HG02970 (cell line): ENCODE measurements around the gene CABLES2.

ENCODE experiments used
- ATAC-seq: cut with Tn5 transposase; IDR thresholded peaks from one replicate; pipeline ENCODE4 v1.9.1; 2021; ENCODE audit warnings: mild to moderate bottlenecking, moderate library complexity, moderate number of reproducible peaks; ENCODE audit not compliant: unreplicated experiment, low FRiP score

The CABLES2 gene

GRCh38 chr20:62392077-62392418 lies 15.0 kb downstream of the CABLES2 start:
- no peak for ATAC-seq

- ATAC-seq, result no peak
Observed at GRCh38 chr20:62391165-62392076, 15.7 kb downstream of the CABLES2 start.

GRCh38 chr20:62390317-62391164 lies 16.5 kb downstream of the CABLES2 start:
- ATAC-seq, result no peak

GRCh38 chr20:62389601-62390087 lies 17.4 kb downstream of the CABLES2 start:
- no peak for ATAC-seq

GRCh38 chr20:62388839-62389600 lies 18.1 kb downstream of the CABLES2 start:
- no peak for ATAC-seq

GRCh38 chr20:62387933-62388635 lies 19.0 kb downstream of the CABLES2 start:
- no peak for ATAC-seq

- ATAC-seq, result no peak
Observed at GRCh38 chr20:62387219-62387913, 19.7 kb downstream of the CABLES2 start.

GRCh38 chr20:62386383-62387218 lies 20.5 kb downstream of the CABLES2 start, which contains the start of gene RPS21:
Gene RPS21 (plus strand): TSS chr20:62387103. CDS start chr20:62387339, 236 bp downstream.
- peak; percentile 83 for ATAC-seq

- ATAC-seq, result no peak
Observed at GRCh38 chr20:62382306-62383198, 24.5 kb downstream of the CABLES2 start.

GRCh38 chr20:62381842-62382241 lies 25.2 kb downstream of the CABLES2 start:
- ATAC-seq, result no peak

- no peak for ATAC-seq
Observed at GRCh38 chr20:62381202-62381797, 25.8 kb downstream of the CABLES2 start.

GRCh38 chr20:62378215-62378614 lies 28.9 kb downstream of the CABLES2 start:
- no peak for ATAC-seq

- ATAC-seq, result no peak
Observed at GRCh38 chr20:62377615-62378178, 29.4 kb downstream of the CABLES2 start.

- ATAC-seq, result no peak
Observed at GRCh38 chr20:62377064-62377461, 30.0 kb downstream of the CABLES2 start.

GRCh38 chr20:62376112-62377063 lies 30.7 kb downstream of the CABLES2 start:
- no peak for ATAC-seq
